ENCODE measurements around the gene NOS1AP.
"Not testable (repeated sequence)": the region's sequence is repeated elsewhere in the genome, so short reads cannot be mapped to it uniquely, and the experiment has no call there.

The NOS1AP gene

DNA sequence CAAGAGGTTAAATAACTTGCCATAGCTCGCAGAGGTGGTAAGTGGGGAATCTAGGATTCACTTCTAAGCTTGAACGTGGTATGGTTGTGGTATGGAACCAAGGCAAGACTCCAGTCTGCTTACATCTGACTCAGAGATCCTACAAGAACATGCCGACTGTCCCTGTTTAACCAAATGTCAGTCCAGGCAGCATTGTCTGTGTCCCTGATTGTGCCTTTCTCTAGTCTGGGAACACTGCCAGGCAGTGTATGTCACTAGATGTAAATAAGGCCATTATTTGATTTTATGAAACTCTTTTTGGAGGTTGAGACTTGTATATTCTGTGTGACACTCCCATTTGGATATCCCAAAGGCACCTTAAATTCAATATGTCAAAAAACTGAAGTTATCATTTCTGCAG lies 96.0 kb downstream of the NOS1AP start:
- H3K4me3 ChIP-seq (ENCODE audit: low read depth, low read length), result no peak overlapping the region

DNA sequence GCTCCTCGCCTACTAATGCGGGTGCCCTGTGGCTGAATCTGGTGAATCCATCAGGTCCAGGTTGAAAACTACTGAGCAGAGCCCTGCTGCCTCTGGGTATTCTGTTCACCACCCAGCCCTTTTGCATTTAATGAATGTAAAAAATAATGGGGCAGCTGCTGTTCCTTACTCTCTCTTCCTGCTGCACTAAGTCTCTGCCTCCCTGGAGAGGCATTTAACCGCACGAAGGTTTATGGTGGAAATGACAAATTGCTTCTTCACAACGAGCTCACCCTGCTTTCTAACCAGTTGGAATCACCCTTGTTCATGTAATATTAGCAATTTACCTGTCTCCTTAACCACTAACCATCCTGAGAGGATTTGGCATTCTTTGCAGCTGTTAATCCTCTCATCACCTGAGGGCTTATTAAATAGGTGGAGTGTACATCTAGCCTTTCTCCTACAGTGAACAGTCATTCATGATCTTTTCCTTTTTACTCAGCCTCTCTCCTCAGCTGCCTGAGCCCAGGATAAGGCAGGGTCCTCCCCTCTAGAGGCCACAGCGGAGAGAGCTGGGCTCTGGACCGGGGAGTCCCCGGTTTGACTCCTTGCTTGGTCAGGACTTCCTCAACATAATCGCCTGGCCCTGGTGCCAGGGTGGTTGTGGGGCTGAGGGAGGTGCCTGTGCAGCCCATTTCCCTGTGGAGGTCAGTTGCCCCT lies 97.6 kb downstream of the NOS1AP start:
- H3K4me3 ChIP-seq (ENCODE audit: low read depth, low read length), result no peak overlapping the region

DNA sequence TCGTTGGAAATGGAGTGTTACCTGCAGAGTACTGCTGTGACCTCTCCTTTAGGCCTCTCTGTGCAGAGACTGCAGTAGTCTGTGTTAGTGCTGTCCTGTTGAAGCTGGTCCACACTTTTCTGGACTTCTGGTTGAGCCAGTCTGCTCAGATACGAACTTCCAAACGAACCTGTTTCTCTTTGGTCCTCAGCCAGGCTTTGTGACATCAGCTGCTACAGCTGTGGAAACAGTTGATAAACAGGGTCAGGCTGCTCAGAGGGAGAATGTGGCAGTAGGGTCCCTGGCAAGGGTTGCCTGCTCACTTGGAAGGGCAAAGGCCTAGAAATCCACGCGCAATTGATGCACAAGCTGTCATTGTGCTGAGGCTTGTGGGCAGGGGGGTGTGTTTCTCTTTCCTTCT lies 98.8 kb downstream of the NOS1AP start:
- no peak overlapping the region for H3K4me3 ChIP-seq (ENCODE audit: low read depth, low read length)

DNA sequence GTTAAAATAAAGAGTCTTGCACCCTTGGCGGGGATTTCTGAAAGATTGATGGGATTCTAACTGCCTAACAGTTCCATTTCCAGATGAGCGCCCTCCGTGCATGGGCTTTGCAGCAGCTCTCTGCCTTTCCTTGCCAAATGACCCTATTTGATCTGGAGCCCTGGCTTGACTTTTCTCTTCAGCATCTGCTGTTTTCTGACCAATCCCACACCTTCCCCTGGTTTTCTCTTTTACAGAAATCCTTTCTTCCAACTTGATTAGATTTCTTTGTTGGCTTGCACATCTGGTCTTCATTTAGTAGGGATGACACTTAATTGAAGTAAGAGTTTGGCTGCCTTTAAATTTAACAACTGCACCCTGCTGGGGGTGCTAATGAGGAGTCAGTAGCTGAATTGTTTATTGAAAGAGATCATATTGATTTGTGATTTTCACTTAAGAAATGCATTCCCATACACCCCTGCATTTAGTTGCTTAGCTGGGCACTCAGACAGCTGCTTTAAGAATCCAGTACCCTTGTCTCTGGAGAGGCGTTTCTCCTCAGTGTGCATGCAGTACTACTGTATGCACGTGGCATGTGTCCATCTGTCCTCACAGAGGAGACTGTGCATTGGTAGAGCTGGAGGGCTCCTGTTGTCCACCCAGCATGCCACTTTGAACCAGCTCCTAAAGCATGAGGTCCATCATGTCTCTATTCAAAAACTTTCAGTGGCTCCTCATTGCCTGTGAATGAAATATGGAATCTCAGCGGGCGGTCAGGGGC lies 99.7 kb downstream of the NOS1AP start:
- no peak overlapping the region for H3K4me3 ChIP-seq (ENCODE audit: low read depth, low read length)

DNA sequence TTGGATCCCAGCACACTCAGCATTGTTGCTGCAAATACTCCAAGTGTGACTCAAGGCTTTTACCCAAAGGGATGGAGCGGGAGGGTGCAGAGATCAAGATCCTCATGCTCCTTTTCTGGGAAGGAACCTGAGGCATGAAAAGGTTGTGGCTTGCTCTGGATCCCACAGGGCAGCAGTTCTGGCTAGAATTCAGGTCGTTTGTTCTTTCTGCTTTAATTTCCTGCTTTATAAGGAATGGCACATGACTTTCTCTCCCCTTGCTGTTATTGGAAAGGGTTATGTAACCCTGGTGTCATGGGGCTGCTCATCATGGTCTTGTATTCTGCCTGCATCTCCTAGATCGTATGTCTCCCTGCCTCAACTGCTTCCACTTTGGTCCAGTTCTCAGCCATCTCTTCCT lies 101.6 kb downstream of the NOS1AP start:
- H3K4me3 ChIP-seq (ENCODE audit: low read depth, low read length), result no peak overlapping the region

DNA sequence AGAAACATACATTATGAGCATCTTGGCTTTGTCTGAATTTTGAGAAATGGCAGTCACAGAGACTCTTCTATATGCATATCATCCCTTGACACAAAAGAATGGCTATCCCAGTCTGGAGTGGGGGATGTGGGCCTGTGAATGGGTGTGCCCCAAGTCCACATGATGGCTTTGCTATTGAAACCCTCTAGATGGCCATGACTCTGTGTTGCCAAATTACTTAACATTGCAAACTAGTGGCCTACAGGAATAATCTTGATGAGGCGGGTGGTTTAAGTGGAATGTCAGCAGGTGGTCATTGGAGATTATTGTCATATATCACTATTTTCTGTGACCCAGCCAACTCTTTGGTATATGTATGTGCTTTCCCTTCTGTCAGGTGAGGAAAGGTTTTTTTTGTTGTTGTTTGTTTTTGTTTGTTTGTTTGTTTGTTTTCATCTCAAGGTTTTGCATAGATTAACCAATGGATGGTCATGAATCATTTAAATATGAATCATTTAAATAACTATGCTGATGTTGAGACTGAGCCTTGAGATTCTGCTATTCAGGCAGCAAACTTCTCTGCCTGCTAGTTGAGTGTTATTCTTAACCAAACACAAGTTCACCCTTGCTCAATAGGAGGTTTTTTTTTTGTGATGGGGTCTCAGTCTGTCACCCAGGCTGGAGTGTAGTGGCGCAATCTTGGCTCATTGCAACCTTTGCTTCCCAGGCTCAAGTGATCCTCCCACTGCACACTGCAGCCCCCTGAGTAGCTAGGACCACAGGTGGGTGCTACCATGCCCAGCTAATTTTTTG lies 103.0 kb downstream of the NOS1AP start:
- no peak overlapping the region for H3K4me3 ChIP-seq (ENCODE audit: low read depth, low read length)

DNA sequence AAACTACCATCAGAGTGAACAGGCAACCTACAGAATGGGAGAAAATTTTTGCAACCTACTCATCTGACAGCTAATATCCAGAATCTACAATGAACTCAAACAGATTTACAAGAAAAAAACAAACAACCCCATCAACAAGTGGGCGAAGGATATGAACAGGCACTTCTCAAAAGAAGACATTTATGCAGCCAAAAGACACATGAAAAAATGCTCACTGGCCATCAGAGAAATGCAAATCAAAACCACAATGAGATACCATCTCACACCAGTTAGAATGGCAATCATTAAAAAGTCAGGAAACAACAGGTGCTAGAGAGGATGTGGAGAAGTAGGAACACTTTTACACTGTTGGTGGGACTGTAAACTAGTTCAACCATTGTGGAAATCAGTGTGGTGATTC lies 104.1 kb downstream of the NOS1AP start:
- not testable (repeated sequence) for H3K4me3 ChIP-seq (ENCODE audit: low read depth, low read length)

DNA sequence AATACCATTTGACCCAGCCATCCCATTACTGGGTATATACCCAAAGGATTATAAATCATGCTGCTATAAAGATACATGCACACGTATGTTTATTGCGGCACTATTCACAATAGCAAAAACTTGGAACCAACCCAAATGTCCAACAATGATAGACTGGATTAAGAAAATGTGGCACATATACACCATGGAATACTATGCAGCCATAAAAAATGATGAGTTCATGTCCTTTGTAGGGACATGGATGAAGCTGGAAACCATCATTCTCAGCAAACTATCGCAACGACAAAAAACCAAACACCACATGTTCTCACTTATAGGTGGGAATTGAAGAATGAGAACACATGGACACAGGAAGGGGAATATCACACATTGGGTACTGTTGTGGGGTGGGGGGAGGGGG lies 104.5 kb downstream of the NOS1AP start:
- not testable (repeated sequence) for H3K4me3 ChIP-seq (ENCODE audit: low read depth, low read length)

DNA sequence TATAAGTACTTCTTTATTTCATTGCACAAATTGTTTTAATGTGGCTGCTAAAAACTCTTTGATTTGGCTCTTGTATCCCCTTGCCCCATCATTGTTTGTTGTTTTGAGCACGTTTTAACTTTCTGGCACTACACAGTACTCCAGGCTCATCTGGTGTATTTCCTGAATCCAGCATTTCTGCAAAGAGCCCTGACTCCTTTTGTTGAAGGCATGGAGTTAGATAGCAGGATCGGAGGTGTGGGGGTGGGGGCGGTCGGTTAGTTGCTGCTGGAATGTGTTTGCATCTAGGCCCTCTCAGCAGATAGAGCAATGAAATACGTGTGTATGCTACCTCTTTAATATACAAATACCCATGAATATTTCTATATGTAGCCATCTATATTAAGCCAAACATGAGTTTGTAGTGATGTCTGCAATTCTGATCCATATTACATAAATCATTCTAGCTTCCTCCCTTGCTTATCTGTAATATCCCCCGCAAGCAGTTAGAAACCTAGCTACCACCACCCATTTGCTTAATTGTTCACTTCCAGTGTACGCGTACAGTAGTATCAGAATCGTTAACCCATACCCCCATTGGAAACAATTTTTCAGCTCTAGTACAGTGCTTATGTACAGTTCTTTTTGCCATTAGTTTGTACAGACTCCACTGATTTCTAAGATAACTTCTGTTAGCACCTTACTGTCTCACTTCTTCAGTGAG lies 106.0 kb downstream of the NOS1AP start:
- H3K4me3 ChIP-seq (ENCODE audit: low read depth, low read length), result no peak overlapping the region

DNA sequence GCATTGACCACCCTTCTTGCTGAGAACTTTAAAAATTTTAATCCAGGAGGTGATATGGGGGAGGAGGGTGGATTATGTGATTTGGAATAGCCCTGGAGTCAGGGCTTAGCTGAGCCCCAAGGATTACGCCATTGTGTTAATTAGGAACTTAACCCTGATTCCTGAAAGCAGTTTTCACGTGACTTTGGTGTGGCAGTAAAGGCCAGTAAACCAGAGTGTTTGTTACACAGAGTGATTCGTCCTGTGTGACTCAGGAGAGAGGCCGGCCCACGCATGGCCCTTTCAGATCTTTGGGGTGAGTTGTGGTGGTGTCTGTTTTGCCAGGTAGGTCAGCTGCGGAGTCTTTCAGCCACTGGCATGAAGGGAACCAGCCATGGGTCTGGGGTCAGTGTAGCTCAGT lies 107.6 kb downstream of the NOS1AP start:
- no peak overlapping the region for H3K4me3 ChIP-seq (ENCODE audit: low read depth, low read length)

DNA sequence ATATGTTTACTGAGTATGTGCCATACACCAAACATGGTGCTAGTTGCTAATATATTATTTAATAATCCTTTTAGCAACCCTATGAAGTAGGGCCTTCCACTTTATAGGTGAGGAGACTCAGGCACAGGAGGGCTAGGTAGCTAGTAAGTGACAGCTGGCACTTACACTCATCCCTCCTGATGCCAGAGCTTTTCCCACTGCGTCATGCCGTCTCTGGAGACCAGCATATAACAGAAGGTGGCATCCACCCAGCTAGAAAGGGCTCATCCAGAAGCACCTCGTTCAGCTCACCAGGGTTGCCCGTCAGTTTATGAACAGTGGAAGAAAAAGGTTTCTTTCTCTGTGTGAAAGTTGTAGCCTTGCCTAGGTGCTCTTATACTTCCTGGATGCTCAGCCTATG lies 108.9 kb downstream of the NOS1AP start:
- no peak overlapping the region for H3K4me3 ChIP-seq (ENCODE audit: low read depth, low read length)

DNA sequence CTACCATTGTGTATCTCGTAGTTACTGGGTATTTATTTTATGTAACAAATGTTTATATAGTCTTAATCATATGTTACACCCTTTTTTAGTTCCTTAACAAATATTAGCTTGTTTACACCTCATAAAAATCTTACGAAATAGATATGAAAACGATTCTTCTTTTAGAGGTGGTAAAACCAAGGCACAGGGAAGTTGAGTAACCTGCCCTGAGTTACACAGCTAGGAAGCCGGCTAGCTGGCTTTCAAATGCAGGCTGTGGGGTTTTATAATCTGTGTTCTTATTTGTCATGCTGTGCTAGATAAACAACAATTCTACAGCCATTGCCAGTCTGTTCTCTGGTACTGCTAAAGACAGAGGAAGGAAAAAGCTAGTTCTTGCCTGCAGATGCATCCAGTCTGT lies 109.6 kb downstream of the NOS1AP start:
- no peak overlapping the region for H3K4me3 ChIP-seq (ENCODE audit: low read depth, low read length)

DNA sequence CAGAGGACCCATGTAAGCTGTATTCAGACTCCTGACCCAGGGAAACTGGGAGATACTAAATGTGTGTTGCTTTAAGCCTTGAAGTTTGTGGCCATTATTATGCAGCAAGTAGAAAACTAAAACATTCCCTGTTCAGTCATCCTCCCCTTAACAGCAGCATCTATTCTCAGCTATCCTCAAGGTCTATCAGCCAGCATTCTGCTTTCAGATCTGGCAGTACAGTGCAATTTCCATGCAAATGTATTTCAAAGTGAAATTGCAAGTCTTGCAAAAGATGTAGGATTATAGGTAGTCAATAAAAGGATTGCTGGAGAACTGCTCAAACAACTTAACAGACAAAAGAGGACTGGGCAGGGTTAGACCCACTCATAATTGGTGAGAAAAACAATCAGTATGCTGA lies 111.3 kb downstream of the NOS1AP start:
- no peak overlapping the region for H3K4me3 ChIP-seq (ENCODE audit: low read depth, low read length)

DNA sequence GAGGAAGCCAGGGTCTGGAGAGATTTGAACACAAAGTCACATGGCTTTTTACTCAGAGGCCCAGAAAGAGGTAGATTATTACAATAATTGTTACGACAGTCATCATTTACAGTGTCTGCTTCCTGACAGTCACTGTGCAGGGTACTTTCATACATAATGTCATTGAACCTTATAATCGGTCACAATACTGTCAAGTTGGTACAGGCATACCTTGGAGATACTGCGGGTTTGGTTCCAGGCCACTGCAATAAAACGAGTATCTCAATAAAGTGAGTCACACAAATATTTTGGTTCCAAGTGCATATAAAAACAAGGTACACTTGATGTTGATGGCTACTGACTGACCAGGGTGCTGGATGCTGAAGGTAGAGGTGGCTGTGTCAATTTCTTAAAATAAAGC lies 112.6 kb downstream of the NOS1AP start:
- no peak overlapping the region for H3K4me3 ChIP-seq (ENCODE audit: low read depth, low read length)

DNA sequence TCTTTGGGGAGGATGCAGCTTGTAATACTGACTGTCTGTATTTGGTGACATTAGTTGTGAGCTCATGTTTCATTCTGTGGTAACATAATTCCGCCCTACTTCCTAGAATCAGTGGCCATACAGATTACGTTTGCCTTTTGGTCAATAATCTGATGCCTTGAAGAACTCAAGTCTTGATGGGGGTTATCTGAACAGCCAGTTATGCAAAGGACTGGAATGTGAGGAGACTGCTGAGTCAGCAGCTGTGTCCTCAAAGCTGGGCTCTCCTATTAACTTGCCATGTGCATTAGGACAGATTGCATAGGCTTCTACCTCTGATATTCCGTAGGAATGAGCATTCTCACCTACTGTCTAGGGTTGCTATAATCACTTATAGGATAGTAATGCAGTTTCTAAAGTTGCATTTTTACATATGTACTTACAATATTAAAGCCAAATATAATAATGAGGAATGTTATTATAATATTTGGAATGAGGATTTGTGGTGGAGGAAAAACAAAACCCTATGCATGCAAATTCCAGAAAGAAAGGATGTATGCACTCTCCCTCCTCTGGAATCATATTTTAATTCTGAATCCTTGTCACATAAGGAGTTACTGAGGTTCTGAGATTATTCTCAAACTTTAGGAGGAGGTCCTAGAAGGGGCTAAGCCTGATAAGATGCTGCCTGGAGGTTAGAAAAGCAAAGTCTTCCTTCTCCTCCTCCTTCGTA lies 116.0 kb downstream of the NOS1AP start:
- H3K4me3 ChIP-seq (ENCODE audit: low read depth, low read length), result no peak overlapping the region

DNA sequence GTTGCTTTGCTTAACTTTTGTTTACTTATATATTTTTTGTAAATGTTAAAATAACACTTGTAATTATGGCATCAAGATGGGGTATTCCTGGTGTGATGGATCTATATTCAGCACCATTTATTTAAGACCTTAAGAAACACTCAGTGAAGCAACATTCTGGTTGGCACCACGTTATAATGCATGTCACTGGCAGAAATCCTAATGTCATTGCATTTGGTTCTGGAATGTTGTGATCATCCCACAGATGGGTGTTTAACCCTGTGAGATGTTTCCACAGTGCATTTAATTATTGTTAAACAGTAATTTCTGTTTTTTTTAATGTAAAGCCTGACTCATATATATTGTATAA lies 116.5 kb downstream of the NOS1AP start:
- H3K4me3 ChIP-seq (ENCODE audit: low read depth, low read length), result no peak overlapping the region

DNA sequence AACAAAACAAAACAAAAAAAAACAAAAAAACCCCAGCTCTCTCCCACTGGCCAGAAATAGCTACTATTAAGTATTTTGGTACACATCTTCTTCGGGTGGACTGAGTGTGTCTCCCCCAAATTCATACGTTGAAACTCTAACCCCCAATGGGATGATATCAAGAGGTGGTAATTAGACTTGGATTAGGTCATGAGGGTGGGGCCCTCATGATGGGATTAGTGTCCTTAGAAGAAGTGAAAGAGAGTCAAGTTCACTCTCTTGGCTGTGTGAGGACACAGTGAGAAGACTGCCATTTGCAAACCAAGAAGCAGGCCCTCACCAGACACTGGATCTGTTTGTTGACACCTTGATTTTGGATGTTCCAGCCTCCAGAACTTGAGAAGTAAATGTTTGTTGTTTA lies 116.9 kb downstream of the NOS1AP start:
- no peak overlapping the region for H3K4me3 ChIP-seq (ENCODE audit: low read depth, low read length)

DNA sequence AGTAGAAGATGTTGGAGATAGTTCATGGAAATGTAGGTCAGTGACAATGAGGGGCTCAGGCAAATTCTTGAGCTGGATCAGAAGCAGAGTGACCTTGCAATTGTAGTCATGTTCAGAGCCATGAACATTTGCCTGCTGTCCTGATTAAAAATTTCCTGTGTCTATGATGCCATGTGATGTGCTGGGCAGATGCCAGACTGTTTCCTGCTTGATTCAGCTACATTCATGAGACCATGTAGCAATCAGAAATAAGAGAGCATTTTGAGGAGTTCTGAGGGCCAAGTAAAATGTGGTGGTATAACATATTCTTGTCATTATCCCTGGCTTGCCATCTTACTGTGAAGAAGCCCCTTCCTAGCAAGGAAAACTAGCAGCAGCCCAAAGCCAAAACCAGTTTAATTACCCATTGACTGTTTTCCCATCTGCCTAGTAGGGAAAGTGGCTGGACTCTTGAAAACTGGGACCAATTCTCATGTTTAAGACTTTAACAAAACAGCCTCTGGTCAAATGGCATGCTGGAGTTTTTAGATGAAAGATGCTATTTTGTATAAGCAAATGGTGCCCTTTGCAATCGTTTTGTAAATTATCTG lies 118.3 kb downstream of the NOS1AP start:
- H3K4me3 ChIP-seq (ENCODE audit: low read depth, low read length), result no peak overlapping the region

DNA sequence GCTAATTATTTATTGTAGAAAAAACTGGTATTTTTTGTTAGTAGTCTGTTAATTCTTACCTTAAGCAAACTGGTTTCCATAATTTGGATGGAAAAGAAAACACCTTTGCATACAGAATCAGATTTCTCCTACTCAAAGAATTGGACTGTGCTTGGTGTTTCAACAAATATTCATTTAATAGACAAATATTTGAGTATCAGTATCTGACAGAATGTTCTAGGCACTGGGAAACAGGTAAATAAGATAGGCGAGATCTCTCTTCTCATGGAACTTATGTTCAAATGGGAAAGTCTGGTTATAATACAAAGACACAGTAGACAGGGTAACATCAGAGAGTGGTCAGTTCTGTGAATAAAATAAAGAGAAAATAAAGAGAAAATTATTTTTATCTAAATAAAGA lies 119.9 kb downstream of the NOS1AP start:
- H3K4me3 ChIP-seq (ENCODE audit: low read depth, low read length), result no peak overlapping the region
